Measurements from ENCODE around the gene EYS.

GRCh38 chr6:64437996-64438395 lies 1269.0 kb downstream of the EYS start:
- no peak for TF ChIP-seq MAX (IDR thresholded peaks at IDR 0.05)
- TF ChIP-seq POLR2AphosphoS5 (IDR thresholded peaks at IDR 0.05; ENCODE audit: low read depth, low read length): no peak
- TF ChIP-seq POLR2A (IDR thresholded peaks at IDR 0.05; ENCODE audit: borderline replicate concordance, extremely low read depth, insufficient read depth, insufficient read length): no peak
- no peak for TF ChIP-seq ZBTB33 (IDR thresholded peaks at IDR 0.05; ENCODE audit: extremely low read depth, insufficient replicate concordance, low read length)
- TF ChIP-seq EZH2 (IDR thresholded peaks at IDR 0.05): no peak
- TF ChIP-seq, protein P1, sequence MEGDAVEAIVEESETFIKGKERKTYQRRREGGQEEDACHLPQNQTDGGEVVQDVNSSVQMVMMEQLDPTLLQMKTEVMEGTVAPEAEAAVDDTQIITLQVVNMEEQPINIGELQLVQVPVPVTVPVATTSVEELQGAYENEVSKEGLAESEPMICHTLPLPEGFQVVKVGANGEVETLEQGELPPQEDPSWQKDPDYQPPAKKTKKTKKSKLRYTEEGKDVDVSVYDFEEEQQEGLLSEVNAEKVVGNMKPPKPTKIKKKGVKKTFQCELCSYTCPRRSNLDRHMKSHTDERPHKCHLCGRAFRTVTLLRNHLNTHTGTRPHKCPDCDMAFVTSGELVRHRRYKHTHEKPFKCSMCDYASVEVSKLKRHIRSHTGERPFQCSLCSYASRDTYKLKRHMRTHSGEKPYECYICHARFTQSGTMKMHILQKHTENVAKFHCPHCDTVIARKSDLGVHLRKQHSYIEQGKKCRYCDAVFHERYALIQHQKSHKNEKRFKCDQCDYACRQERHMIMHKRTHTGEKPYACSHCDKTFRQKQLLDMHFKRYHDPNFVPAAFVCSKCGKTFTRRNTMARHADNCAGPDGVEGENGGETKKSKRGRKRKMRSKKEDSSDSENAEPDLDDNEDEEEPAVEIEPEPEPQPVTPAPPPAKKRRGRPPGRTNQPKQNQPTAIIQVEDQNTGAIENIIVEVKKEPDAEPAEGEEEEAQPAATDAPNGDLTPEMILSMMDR (IDR thresholded peaks at IDR 0.05 in 2 of 3, conservative IDR thresholded peaks at IDR 0.05 in 1 of 3; ENCODE audit: borderline replicate concordance in 1 of 3, insufficient read depth in 1 of 3, low read depth in 2 of 3, low read length in 2 of 3): no peak
- TF ChIP-seq FOSL1 (IDR thresholded peaks at IDR 0.05; ENCODE audit: low read depth): no peak
- no peak for TF ChIP-seq SIN3A (IDR thresholded peaks at IDR 0.05; ENCODE audit: low read depth)
- TF ChIP-seq CEBPB (IDR thresholded peaks at IDR 0.05; ENCODE audit: low read depth): no peak
- no peak for TF ChIP-seq TCF7L2 (IDR thresholded peaks at IDR 0.05; ENCODE audit: borderline replicate concordance, extremely low read depth, insufficient read depth, insufficient read length)
